A673 (cell line): ENCODE data around the gene SYT8.

Source experiments
- EZH2 ChIP-seq: fragments of 200-600 bp; sonication (generic); IDR thresholded peaks from 2 replicates; pipeline ENCODE4 v1.6.1; 2017; ENCODE audit warnings: borderline replicate concordance, low read depth, mild to moderate bottlenecking, mixed read lengths, antibody characterized with exemption, low read length; ENCODE audit not compliant: poor library complexity, severe bottlenecking
- TF ChIP-seq, protein P1 (sequence below): fragments of 300-800, 200-600 bp; sonication (generic); conservative IDR thresholded peaks from 2 replicates; pipeline ENCODE4 v1.5.1; 2017; ENCODE audit warnings: low read depth, mild to moderate bottlenecking, antibody characterized with exemption, low read length, moderate library complexity, mixed read lengths

DNA sequence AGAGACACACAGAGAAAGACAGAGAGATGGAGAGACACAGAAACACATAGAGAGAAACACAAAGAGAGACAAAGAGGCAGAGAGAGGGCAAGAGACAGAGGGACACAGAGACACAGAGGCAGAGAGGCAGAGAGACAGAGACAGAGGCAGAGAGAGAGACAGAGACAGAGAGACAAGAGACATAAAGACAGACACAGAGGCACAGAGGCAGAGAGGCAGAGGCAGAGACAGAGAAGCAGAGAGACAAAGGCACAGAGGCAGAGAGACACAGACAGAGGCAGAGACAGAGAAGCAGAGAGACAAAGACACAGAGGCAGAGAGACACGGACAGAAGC lies 10.3 kb downstream of the SYT8 start:
- TF ChIP-seq, protein P1, sequence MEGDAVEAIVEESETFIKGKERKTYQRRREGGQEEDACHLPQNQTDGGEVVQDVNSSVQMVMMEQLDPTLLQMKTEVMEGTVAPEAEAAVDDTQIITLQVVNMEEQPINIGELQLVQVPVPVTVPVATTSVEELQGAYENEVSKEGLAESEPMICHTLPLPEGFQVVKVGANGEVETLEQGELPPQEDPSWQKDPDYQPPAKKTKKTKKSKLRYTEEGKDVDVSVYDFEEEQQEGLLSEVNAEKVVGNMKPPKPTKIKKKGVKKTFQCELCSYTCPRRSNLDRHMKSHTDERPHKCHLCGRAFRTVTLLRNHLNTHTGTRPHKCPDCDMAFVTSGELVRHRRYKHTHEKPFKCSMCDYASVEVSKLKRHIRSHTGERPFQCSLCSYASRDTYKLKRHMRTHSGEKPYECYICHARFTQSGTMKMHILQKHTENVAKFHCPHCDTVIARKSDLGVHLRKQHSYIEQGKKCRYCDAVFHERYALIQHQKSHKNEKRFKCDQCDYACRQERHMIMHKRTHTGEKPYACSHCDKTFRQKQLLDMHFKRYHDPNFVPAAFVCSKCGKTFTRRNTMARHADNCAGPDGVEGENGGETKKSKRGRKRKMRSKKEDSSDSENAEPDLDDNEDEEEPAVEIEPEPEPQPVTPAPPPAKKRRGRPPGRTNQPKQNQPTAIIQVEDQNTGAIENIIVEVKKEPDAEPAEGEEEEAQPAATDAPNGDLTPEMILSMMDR, result no peak
- TF ChIP-seq EZH2, result no peak
